Panc1 (cell line): Measurements from ENCODE around the gene SPACA6. TPM values are rescaled to one million over a fixed set of nuclear protein-coding genes. Genes with fewer than 3 reads are reported as not detected.
A peak's percentile ranks its signal among the peaks of the same experiment; 100 is the strongest.

Experiments used
- ATAC-seq: fragments of 200-7000 bp; cut with Tn5 transposase; 2 replicates; pipeline ENCODE4 v1.9.1; 2020; ENCODE audit warnings: mild to moderate bottlenecking, moderate library complexity
- BruUV-seq: library from RNA; stranded (reverse); fragments of 400-500 nt; replicated peaks from 2 replicates; lab custom pipeline; 2021; lab: Mats Ljungman, UMichigan
- CTCF ChIA-PET: fragments of 300-600 bp; sonication (Branson Sonifier 250); formaldehyde crosslinking; loops from one replicate; lab custom pipeline; 2022; ENCODE audit warnings: antibody characterized with exemption; lab: Charles Lee
- POLR2A ChIA-PET: fragments of 300-600 bp; sonication (Branson Sonifier 250); formaldehyde crosslinking; loops from one replicate; lab custom pipeline; 2022; ENCODE audit warnings: antibody characterized with exemption; lab: Charles Lee
- DNase-seq: peaks from one replicate; pipeline ENCODE4 v3.0.0-alpha.2; 2010; ENCODE audit warnings: low read depth, low spot score
- H3K27ac ChIP-seq: 2 replicates; pipeline ENCODE4 v1.5.1; 2011; ENCODE audit warnings: mild to moderate bottlenecking, low read length, inconsistent platforms
- H3K27me3 ChIP-seq: fragments of 200-500 bp; sonication (Bioruptor generic); 2 replicates; pipeline ENCODE4 v1.6.0; 2014; ENCODE audit warnings: low read length, inconsistent platforms; ENCODE audit not compliant: control insufficient read depth, insufficient read depth
- H3K36me3 ChIP-seq: fragments of 200-500 bp; sonication (Bioruptor generic); 2 replicates; pipeline ENCODE4 v1.5.1; 2014; ENCODE audit warnings: inconsistent platforms, mild to moderate bottlenecking, low read length, moderate library complexity; ENCODE audit not compliant: control insufficient read depth, insufficient read depth
- H3K4me1 ChIP-seq: 2 replicates; pipeline ENCODE4 v1.5.1; 2011; ENCODE audit warnings: inconsistent platforms, mild to moderate bottlenecking, low read length, moderate library complexity; ENCODE audit not compliant: control insufficient read depth, insufficient read depth
- H3K4me3 ChIP-seq, 2 experiments: 2 replicates each; pipeline ENCODE4 v1.5.1; 2011 to 2012; ENCODE audit warnings: low read depth in 2 of 2, low read length in 2 of 2, mild to moderate bottlenecking in 2 of 2, inconsistent platforms in 1 of 2, moderate library complexity in 1 of 2
- H3K9me3 ChIP-seq: fragments of 200-500 bp; sonication (Bioruptor generic); 2 replicates; pipeline ENCODE4 v1.5.1; 2014; ENCODE audit warnings: low read depth, mild to moderate bottlenecking, inconsistent platforms, low read length, moderate library complexity; ENCODE audit not compliant: control insufficient read depth, insufficient read depth
- CTCF ChIP-seq: fragments of 450-650 bp; IDR thresholded peaks from 2 replicates; pipeline ENCODE4 v1.5.1; 2017; ENCODE audit warnings: mild to moderate bottlenecking
- POLR2AphosphoS5 ChIP-seq: IDR thresholded peaks from 2 replicates; pipeline ENCODE4 v1.6.1; 2012; ENCODE audit warnings: mild to moderate bottlenecking, low read depth, low read length, moderate library complexity
- REST ChIP-seq, 2 experiments: IDR thresholded peaks; 2 replicates each; pipeline ENCODE4 v1.6.1; 2011 to 2012; ENCODE audit warnings: low read depth in 2 of 2, control low read depth in 1 of 2, low read length in 1 of 2, mild to moderate bottlenecking in 1 of 2, moderate library complexity in 1 of 2; ENCODE audit not compliant: insufficient read depth in 1 of 2
- SIN3A ChIP-seq: IDR thresholded peaks from 2 replicates; pipeline ENCODE4 v1.6.1; 2012; ENCODE audit warnings: low read depth, mild to moderate bottlenecking, low read length, moderate library complexity, borderline replicate concordance; ENCODE audit not compliant: insufficient read depth
- TCF7L2 ChIP-seq: IDR thresholded peaks from 2 replicates; pipeline ENCODE4 v1.6.1; 2011; ENCODE audit warnings: mild to moderate bottlenecking, low read depth, low read length, inconsistent platforms
- in situ Hi-C: cut with HindIII; loops from 2 replicates; pipeline ENCODE4 v1.10.0; 2016; ENCODE audit warnings: low sequenced_read_pairs, low pct_unique_long_range_greater_than_20kb
- intact Hi-C: fragments of 100-400 bp; cut with micrococcal nuclease; formaldehyde crosslinking; loops from one replicate; pipeline ENCODE4 v1.10.0; 2022; ENCODE audit not compliant: unreplicated experiment
- total RNA-seq: library from RNA; stranded (reverse); gene quantifications from one replicate; pipeline ENCODE4 v1.2.1, GENCODE V29; 2021; ENCODE audit not compliant: unreplicated experiment

The SPACA6 gene
- total RNA-seq, 1 experiment from 2014 or later, result 14.3 TPM

DNA sequence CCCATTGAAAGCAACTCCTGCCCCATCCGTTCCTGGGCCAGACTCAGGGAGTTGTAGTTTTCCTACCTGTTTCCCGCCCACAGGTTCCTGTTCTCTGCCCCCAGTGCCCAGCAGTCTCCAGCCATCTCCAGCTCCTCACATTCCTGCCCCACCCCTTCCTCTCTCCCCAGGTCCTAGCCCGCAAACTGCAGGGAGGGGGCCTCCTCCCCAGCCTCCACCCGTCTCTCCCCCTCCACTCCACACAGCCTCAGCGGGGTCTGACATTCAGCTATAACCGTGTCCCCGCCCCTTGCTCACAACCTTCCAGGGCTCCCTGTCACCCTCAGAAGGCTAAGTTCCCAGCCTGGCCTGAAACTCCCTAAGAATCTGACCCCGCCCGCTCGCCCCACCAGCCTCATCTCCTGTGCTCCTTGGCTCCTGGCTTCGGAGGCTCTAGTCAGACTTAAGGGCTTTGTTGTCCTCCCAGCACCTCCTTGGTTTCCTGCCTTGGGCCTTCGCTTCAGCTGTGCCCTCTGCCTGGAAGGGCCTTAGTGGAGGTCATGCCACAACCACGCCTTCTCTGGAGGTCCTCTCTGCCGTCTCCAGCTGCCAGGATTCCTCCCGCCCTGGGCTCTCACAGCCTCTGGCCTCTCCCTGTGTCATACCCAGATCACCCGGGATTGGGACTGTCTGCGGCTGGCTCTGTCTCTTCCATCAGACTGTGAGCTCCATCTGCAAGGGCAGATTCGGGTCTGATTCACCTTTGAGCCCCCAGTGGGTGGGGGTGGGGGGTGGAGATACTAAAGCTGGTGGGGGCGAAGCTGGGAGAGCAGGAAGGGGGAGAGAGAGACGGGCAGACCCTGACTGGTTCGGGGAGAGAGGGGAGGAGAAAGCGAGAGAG, 5.1 kb upstream of the SPACA6 start:
- intact Hi-C loops, result no loop called here
- peak overlapping the region; percentile 70 to 76 for H3K4me3 ChIP-seq
- POLR2A ChIA-PET, result interaction anchor here (0.9 kb wide), 1 partner anchor 318 kb away, joined by 7 read pairs; no protein-coding TSS in a partner anchor

More for the DNA sequence above, 5.1 kb upstream of the SPACA6 start:
- H3K9me3 ChIP-seq, result no peaks in the 10 kb centered on the region
- CTCF ChIA-PET, result no interaction called here
- DNase-seq, result no peak
- H3K27me3 ChIP-seq, result no peaks in the 10 kb centered on the region
- peaks cover 15% of the 10 kb centered on the region for H3K4me1 ChIP-seq
- in situ Hi-C loops, result no loop called here
- TF ChIP-seq TCF7L2, result no peak
- no peak for TF ChIP-seq POLR2AphosphoS5
- TF ChIP-seq REST (IDR thresholded peaks at IDR 0.05; ENCODE audit: insufficient read depth in 1 of 2, low read depth in 2 of 2, low read length in 1 of 2), result no peak
- TF ChIP-seq SIN3A, result no peak
- TF ChIP-seq CTCF, result no peak
- H3K27ac ChIP-seq, result peak overlapping the region; percentile 81
- peak; percentile 39 for ATAC-seq
- H3K36me3 ChIP-seq, result no peaks in the 10 kb centered on the region; the same call in 1 of the 2 replicates
- BruUV-seq, result TSS peak; percentile 90
